Measurements from ENCODE around the gene TSPYL1. TPM values are rescaled to one million over a fixed set of nuclear protein-coding genes. Genes with fewer than 3 reads are reported as not detected.

TSPYL1 gene
- total RNA-seq, 2 donors from 2014 or later, result 73.4 to 80.6 TPM

DNA sequence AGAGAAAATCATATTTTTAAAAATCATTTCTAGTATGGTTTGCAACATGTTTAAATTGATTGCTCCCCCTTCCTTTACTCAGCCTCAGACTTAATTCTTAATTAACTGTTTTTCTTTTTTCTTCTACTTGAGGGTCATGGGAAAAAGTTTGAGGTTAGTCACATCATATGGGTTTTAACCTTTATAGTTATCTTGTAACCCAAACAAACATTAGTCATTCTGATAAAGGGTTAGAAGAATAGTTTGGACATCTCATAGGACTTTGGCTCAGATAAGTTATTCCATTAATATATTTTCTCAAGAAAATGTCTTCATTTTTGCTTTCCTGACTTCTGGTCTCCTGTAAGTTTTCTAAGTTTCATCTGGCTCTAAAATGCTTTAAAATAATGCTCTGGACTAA, 34.5 kb upstream of the TSPYL1 start:
- Mint-ChIP-seq H3K4me3 (no peak overlapping the region), H3K27me3 (ENCODE audit: insufficient read depth) (no peaks in the 10 kb centered on the region), H3K4me1 (peaks cover 5% of the 10 kb centered on the region), H3K36me3 (ENCODE audit: low read depth) (no peaks in the 10 kb centered on the region), H3K27ac (no peak overlapping the region), H3K9me3 (peaks cover 3% of the 10 kb centered on the region)
- Histone ChIP-seq H3K9me3 (ENCODE audit: control insufficient read depth, low read length) (no peaks in the 10 kb centered on the region), H3K4me3 (ENCODE audit: low read length) (no peak overlapping the region), H3K36me3 (ENCODE audit: control insufficient read depth, insufficient read depth, low read length) (no peaks in the 10 kb centered on the region), H3K27me3 (ENCODE audit: control insufficient read depth, insufficient read depth, low read length, poor library complexity, severe bottlenecking) (no peaks in the 10 kb centered on the region), H3K9ac (ENCODE audit: extremely low read depth, low read length, poor library complexity, severe bottlenecking) (no peak overlapping the region), H3K4me1 (ENCODE audit: control insufficient read depth, insufficient read depth, low read length) (no peaks in the 10 kb centered on the region), H3K27ac (ENCODE audit: low read depth, low read length) (no peak overlapping the region)
- no peak for TF ChIP-seq CTCF (conservative IDR thresholded peaks at IDR 0.05)
- no peak for DNase-seq

- Mint-ChIP-seq H3K4me3 (no peak overlapping the region), H3K36me3 (ENCODE audit: low read depth) (no peaks in the 10 kb centered on the region), H3K4me1 (peaks cover 5% of the 10 kb centered on the region), H3K27me3 (ENCODE audit: insufficient read depth) (no peaks in the 10 kb centered on the region), H3K9me3 (peaks cover 3% of the 10 kb centered on the region), H3K27ac (no peak overlapping the region)
- no peak for TF ChIP-seq CTCF (conservative IDR thresholded peaks at IDR 0.05)
- Histone ChIP-seq H3K27me3 (ENCODE audit: control insufficient read depth, insufficient read depth, low read length, poor library complexity, severe bottlenecking) (no peaks in the 10 kb centered on the region), H3K36me3 (ENCODE audit: control insufficient read depth, insufficient read depth, low read length) (no peaks in the 10 kb centered on the region), H3K4me3 (ENCODE audit: low read length) (no peak overlapping the region), H3K4me1 (ENCODE audit: control insufficient read depth, insufficient read depth, low read length) (no peaks in the 10 kb centered on the region), H3K27ac (ENCODE audit: low read depth, low read length) (no peak overlapping the region), H3K9ac (ENCODE audit: extremely low read depth, low read length, poor library complexity, severe bottlenecking) (no peak overlapping the region), H3K9me3 (ENCODE audit: control insufficient read depth, low read length) (no peaks in the 10 kb centered on the region)
- no peak for DNase-seq
- WGBS, 2 experiments (ENCODE audit: insufficient coverage in 1 of 2, insufficient read length in 1 of 2), result 96% methylated on average over 1 of the region's 2 CpGs; no CpG with 5 or more reads in 1 of the 2 experiments
These were observed 33.5 kb upstream of the TSPYL1 start for GRCh38 chr6:116313101-116313776.

DNA sequence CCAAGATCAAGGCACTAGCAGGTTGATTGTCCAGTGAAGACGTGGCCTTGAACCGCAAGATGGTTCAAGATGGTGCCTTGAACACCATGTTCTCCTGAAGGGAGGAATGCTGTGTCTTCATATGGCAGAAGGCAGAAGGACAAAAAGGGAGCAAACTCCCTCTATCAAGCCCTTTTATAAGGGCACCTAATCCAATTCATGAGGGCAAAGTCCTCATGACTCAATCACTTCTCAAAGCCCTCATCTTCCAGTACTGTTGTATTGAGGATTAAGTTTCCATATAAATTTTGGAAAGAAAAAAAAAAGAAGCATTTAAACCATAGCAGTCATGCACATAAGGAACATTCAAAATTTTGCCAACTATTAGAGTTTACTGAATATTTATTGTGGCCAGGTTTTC, 29.9 kb upstream of the TSPYL1 start:
- H3K4me1 ChIP-seq (ENCODE audit: control insufficient read depth, insufficient read depth, low read length), result no peaks in the 10 kb centered on the region
- no peak overlapping the region for H3K4me3 Mint-ChIP-seq
- no peak overlapping the region for H3K4me3 ChIP-seq (ENCODE audit: low read length)
- no peak overlapping the region for H3K27ac Mint-ChIP-seq
- no peaks in the 10 kb centered on the region for H3K27me3 ChIP-seq (ENCODE audit: control insufficient read depth, insufficient read depth, low read length, poor library complexity, severe bottlenecking)
- no peak overlapping the region for H3K9ac ChIP-seq (ENCODE audit: extremely low read depth, low read length, poor library complexity, severe bottlenecking)
- peaks cover 9% of the 10 kb centered on the region for H3K4me1 Mint-ChIP-seq
- no peaks in the 10 kb centered on the region for H3K36me3 ChIP-seq (ENCODE audit: control insufficient read depth, insufficient read depth, low read length)
- 42 to 50% methylated on average over 2 of the region's 2 CpGs for WGBS, 2 experiments (ENCODE audit: insufficient coverage in 1 of 2, insufficient read length in 1 of 2)
- no peaks in the 10 kb centered on the region for H3K9me3 ChIP-seq (ENCODE audit: control insufficient read depth, low read length)
- no peaks in the 10 kb centered on the region for H3K36me3 Mint-ChIP-seq (ENCODE audit: low read depth)
- no peak for DNase-seq
- H3K9me3 Mint-ChIP-seq, result peaks cover 3% of the 10 kb centered on the region
- no peak for TF ChIP-seq CTCF (conservative IDR thresholded peaks at IDR 0.05)
- no peaks in the 10 kb centered on the region for H3K27me3 Mint-ChIP-seq (ENCODE audit: insufficient read depth)
- no peak overlapping the region for H3K27ac ChIP-seq (ENCODE audit: low read depth, low read length)

Measured in endodermal cell (in vitro differentiated cells).